HCT116 (cell line): ENCODE results near the gene GPATCH8. TPM values are rescaled to one million over a fixed set of nuclear protein-coding genes. Genes with fewer than 3 reads are reported as not detected.

Experiments
- ATAC-seq: fragments of 200-7000 bp; cut with Tn5 transposase; 2 replicates; pipeline ENCODE4 v1.9.1; 2020; ENCODE audit warnings: mild to moderate bottlenecking, moderate library complexity
- BruUV-seq: library from RNA; stranded (reverse); fragments of 400-500 nt; replicated peaks from 2 replicates; lab custom pipeline; 2021; lab: Mats Ljungman, UMichigan
- CTCF ChIA-PET: fragments of 300-600 bp; sonication (Branson Sonifier 250); formaldehyde crosslinking; loops from one replicate; lab custom pipeline; 2021; ENCODE audit warnings: antibody characterized with exemption; lab: Charles Lee
- POLR2A ChIA-PET: fragments of 300-600, 350-600 bp; sonication (Branson Sonifier 250); formaldehyde crosslinking; loops from one replicate; lab custom pipeline; 2021; ENCODE audit warnings: antibody characterized with exemption; lab: Charles Lee
- RAD21 ChIA-PET, 2 experiments: fragments of 300-600 bp; sonication (Branson Sonifier 250); formaldehyde crosslinking; loops; one replicate each; lab custom pipeline; 2023; ENCODE audit warnings: low total read pairs in 2 of 2; ENCODE audit not compliant: uncharacterized antibody in 2 of 2, unreplicated experiment in 2 of 2, low non-redundant PET in 1 of 2; lab: Charles Lee
- DNase-seq: peaks from one replicate; pipeline ENCODE4 v3.0.0-alpha.2; 2010; ENCODE audit warnings: low read depth, low spot score
- H2AFZ ChIP-seq: fragments of 200-600 bp; shearing (Covaris generic), sonication (generic); 2 replicates; pipeline ENCODE4 v1.6.1; 2017; ENCODE audit warnings: low read depth, mixed run types, mixed read lengths, antibody characterized with exemption, low read length; ENCODE audit not compliant: poor library complexity, severe bottlenecking
- H3K27ac ChIP-seq: 2 replicates; pipeline ENCODE4 v1.5.1; 2012; ENCODE audit warnings: low read depth, low read length
- H3K27me3 ChIP-seq: fragments of 200-600 bp; sonication (generic); 2 replicates; pipeline ENCODE4 v1.6.1; 2016; ENCODE audit warnings: mixed run types, low read length, mixed read lengths; ENCODE audit not compliant: insufficient read depth
- H3K36me3 ChIP-seq, 2 experiments: fragments of 200-500 bp in 1 of 2; fragments of 200-600 bp in 1 of 2; sonication (Bioruptor generic) in 1 of 2; sonication (generic) in 1 of 2; 2 replicates each; pipeline versions ENCODE4 v1.5.1 to v1.6.1; 2014 to 2016; ENCODE audit warnings: low read length in 2 of 2, inconsistent platforms in 1 of 2, mixed read lengths in 1 of 2, mixed run types in 1 of 2; ENCODE audit not compliant: insufficient read depth in 2 of 2, control insufficient read depth in 1 of 2
- H3K4me1 ChIP-seq, 2 experiments: fragments of 200-600 bp in 1 of 2; sonication (generic) in 1 of 2; 2 replicates each; pipeline versions ENCODE4 v1.5.1 to v1.6.1; 2012 to 2017; ENCODE audit warnings: low read length in 2 of 2, inconsistent platforms in 1 of 2, mild to moderate bottlenecking in 1 of 2, mixed read lengths in 1 of 2, mixed run types in 1 of 2, moderate library complexity in 1 of 2; ENCODE audit not compliant: insufficient read depth in 2 of 2, control insufficient read depth in 1 of 2
- H3K4me2 ChIP-seq: fragments of 200-600 bp; sonication (generic); 2 replicates; pipeline ENCODE4 v1.6.1; 2017; ENCODE audit warnings: mixed run types, low read length, mixed read lengths
- H3K4me3 ChIP-seq, 2 experiments: fragments of 200-600 bp in 1 of 2; sonication (generic) in 1 of 2; replicated peaks in 1 of 2; 2 replicates each; pipeline ENCODE4 v1.5.1; 2011 to 2016; ENCODE audit warnings: low read length in 2 of 2, control low read depth in 1 of 2, low read depth in 1 of 2, mild to moderate bottlenecking in 1 of 2, mixed read lengths in 1 of 2, mixed run types in 1 of 2
- H3K79me2 ChIP-seq: fragments of 200-600 bp; sonication (generic); 2 replicates; pipeline ENCODE4 v1.6.1; 2017; ENCODE audit warnings: mild to moderate bottlenecking, mixed run types, low read length, moderate library complexity, mixed read lengths; ENCODE audit not compliant: insufficient read depth
- H3K9ac ChIP-seq: fragments of 200-600 bp; sonication (generic); 2 replicates; pipeline ENCODE4 v1.6.1; 2016; ENCODE audit warnings: low read length, mixed read lengths
- H3K9me2 ChIP-seq: fragments of 200-600 bp; sonication (generic), shearing (Covaris generic); 2 replicates; pipeline ENCODE4 v1.6.1; 2017; ENCODE audit warnings: mixed run types, mild to moderate bottlenecking, moderate library complexity; ENCODE audit not compliant: insufficient read depth
- H3K9me3 ChIP-seq, 2 experiments: fragments of 200-500 bp in 1 of 2; fragments of 200-600 bp in 1 of 2; sonication (Bioruptor generic) in 1 of 2; sonication (generic) in 1 of 2; 2 replicates each; pipeline ENCODE4 v1.6.1; 2014 to 2017; ENCODE audit warnings: low read length in 2 of 2, mixed read lengths in 2 of 2, inconsistent platforms in 1 of 2, low read depth in 1 of 2, mild to moderate bottlenecking in 1 of 2, mixed run types in 1 of 2, moderate library complexity in 1 of 2; ENCODE audit not compliant: control insufficient read depth in 1 of 2, insufficient read depth in 1 of 2
- H4K20me1 ChIP-seq: fragments of 200-600 bp; sonication (generic), shearing (Covaris generic); 2 replicates; pipeline ENCODE4 v1.6.1; 2017; ENCODE audit warnings: mixed run types, mild to moderate bottlenecking, moderate library complexity; ENCODE audit not compliant: insufficient read depth
- CEBPB ChIP-seq: IDR thresholded peaks from 2 replicates; pipeline ENCODE4 v1.6.1; 2012; ENCODE audit warnings: low read depth
- EGR1 ChIP-seq: IDR thresholded peaks from 2 replicates; pipeline ENCODE4 v1.6.1; 2012; ENCODE audit warnings: low read depth
- ELF1 ChIP-seq: IDR thresholded peaks from 2 replicates; pipeline ENCODE4 v1.6.1; 2012; ENCODE audit warnings: low read depth, borderline replicate concordance
- EZH2 ChIP-seq: fragments of 200-600 bp; sonication (generic); IDR thresholded peaks from 2 replicates; pipeline ENCODE4 v1.6.1; 2017; ENCODE audit warnings: antibody characterized with exemption, mixed run types
- FOSL1 ChIP-seq: IDR thresholded peaks from 2 replicates; pipeline ENCODE4 v1.6.1; 2012; ENCODE audit warnings: low read depth
- JUND ChIP-seq: IDR thresholded peaks from 2 replicates; pipeline ENCODE4 v1.6.1; 2012
- MAX ChIP-seq: IDR thresholded peaks from 2 replicates; pipeline ENCODE4 v1.6.1; 2012
- POLR2A ChIP-seq: IDR thresholded peaks from 2 replicates; pipeline ENCODE4 v1.7.0; 2011; ENCODE audit warnings: borderline replicate concordance; ENCODE audit not compliant: insufficient read depth, insufficient read length; ENCODE audit errors: extremely low read depth
- SRF ChIP-seq: IDR thresholded peaks from 2 replicates; pipeline ENCODE4 v1.6.1; 2012; ENCODE audit warnings: low read depth
- YY1 ChIP-seq: IDR thresholded peaks from 2 replicates; pipeline ENCODE4 v1.6.1; 2011; ENCODE audit warnings: low read length, low read depth, moderate library complexity, mild to moderate bottlenecking; ENCODE audit not compliant: insufficient replicate concordance; ENCODE audit errors: extremely low read depth
- ZBTB33 ChIP-seq: IDR thresholded peaks from 2 replicates; pipeline ENCODE4 v1.6.1; 2011; ENCODE audit warnings: mild to moderate bottlenecking, low read length, moderate library complexity; ENCODE audit not compliant: insufficient replicate concordance; ENCODE audit errors: extremely low read depth
- ZFX ChIP-seq: fragments of 450-650 bp; IDR thresholded peaks from 2 replicates; pipeline ENCODE4 v1.6.1; 2017
- ZNF274 ChIP-seq: fragments of 200-500 bp; sonication (Bioruptor generic); IDR thresholded peaks from 2 replicates; pipeline ENCODE4 v1.6.1; 2014; ENCODE audit warnings: mild to moderate bottlenecking, low read depth, low read length, inconsistent platforms
- intact Hi-C: fragments of 100-400 bp; cut with micrococcal nuclease; formaldehyde crosslinking; loops from 2 replicates; pipeline ENCODE4 v1.10.0; 2022
- total RNA-seq: library from RNA; stranded (reverse); gene quantifications from one replicate; pipeline ENCODE4 v1.2.1, GENCODE V29; 2021; ENCODE audit not compliant: unreplicated experiment

Gene GPATCH8
- total RNA-seq, 1 experiment from 2014 or later = 28.7 TPM

GRCh38 chr17:44398692-44399691 lies 104.2 kb downstream of the GPATCH8 start:
- no peaks in the 10 kb centered on the region for H3K9me3 ChIP-seq
- peaks cover 15 to 21% of the 10 kb centered on the region in 2 experiments; a peak in 3 of 4 replicates for H3K36me3 ChIP-seq
- no peak overlapping the region for H2AFZ ChIP-seq
- TF ChIP-seq ELF1 (no peak), JUND (no peak), FOSL1 (no peak), ZBTB33 (no peak), POLR2A (no peak), CEBPB (no peak), MAX (no peak), ZNF274 (no peak), SRF (no peak), ZFX (no peak), EZH2 (no peak), YY1 (no peak), EGR1 (no peak)
- H3K79me2 ChIP-seq = no peaks in the 10 kb centered on the region
- no TSS peak for BruUV-seq
- H4K20me1 ChIP-seq = no peaks in the 10 kb centered on the region
- DNase-seq (no peak), ATAC-seq (no peak)
- no peaks in the 10 kb centered on the region for H3K9me2 ChIP-seq
- no peak overlapping the region for H3K4me2 ChIP-seq
- H3K4me1 ChIP-seq = no peaks in the 10 kb centered on the region
- no peaks in the 10 kb centered on the region for H3K27me3 ChIP-seq
- no peak overlapping the region for H3K27ac ChIP-seq
- CTCF ChIA-PET = interaction anchor here (0.8 to 1.8 kb wide), 2 partner anchors 124 to 125 kb away, joined by 4 to 7 read pairs; no protein-coding TSS in a partner anchor
- intact Hi-C loops = no loop called here
- POLR2A ChIA-PET = no interaction called here
- RAD21 ChIA-PET = no interaction called here
- no peak overlapping the region for H3K9ac ChIP-seq
- no peak overlapping the region for H3K4me3 ChIP-seq
